ENCODE data around the gene RASA4B.
"Not testable (repeated sequence)": the region's sequence is repeated elsewhere in the genome, so short reads cannot be mapped to it uniquely, and the experiment has no call there.

RASA4B gene

DNA sequence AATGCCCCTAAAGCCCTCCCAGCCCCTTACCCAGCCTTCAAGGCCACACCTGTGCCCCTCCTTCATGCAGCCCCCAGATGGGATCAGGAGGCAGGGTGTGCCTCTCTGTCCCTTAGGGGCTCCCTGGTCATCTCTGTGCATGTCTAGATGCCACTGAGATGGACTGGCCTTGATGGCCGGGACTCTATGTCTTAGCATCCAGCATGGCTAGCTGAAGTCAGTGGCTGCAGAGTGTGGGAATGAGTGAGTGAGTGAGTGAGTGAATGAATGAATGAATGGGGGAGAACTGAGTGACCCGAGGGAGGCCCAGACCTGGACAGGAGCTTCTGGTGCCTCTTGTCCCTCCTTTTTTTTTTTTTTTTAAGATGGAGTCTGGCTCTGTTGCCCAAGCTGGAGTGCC is 14.6 kb upstream of the RASA4B start:
- not testable (repeated sequence) for H3K4me2 ChIP-seq; H3K4me1 ChIP-seq (ENCODE audit: low read depth, poor library complexity, severe bottlenecking); H3K4me3 ChIP-seq (IDR thresholded peaks at IDR 0.05; ENCODE audit: insufficient read depth, low read depth, low read length); H2AFZ ChIP-seq (ENCODE audit: low read depth); H3K36me3 ChIP-seq (ENCODE audit: insufficient read depth); H3K9ac ChIP-seq; H3K79me2 ChIP-seq (ENCODE audit: insufficient read depth, low read depth); H4K20me1 ChIP-seq (ENCODE audit: insufficient read depth); H3K27me3 ChIP-seq (ENCODE audit: insufficient read depth, low read depth); H3K27ac ChIP-seq

DNA sequence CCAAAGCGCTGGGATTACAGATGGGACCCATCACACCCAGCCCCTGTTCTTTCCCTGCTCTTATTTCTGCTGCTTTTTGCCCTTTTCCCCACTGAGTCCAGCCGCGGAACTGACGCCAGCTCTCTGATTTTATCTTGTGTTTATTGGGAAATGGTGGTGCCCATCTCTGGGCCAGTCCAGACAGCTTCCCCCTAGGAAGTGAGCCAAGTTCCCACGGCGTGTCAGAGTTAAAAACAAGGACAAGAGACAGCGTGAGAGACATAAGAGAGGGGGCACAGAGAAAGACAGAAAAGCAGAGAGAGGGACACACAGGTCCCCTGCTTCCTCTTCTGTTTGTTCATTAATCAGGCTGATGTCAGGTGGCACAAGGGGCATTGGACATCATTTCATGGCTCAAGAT is 14.0 kb upstream of the RASA4B start:
- not testable (repeated sequence) for H3K79me2 ChIP-seq (ENCODE audit: insufficient read depth, low read depth); H3K27ac ChIP-seq; H3K36me3 ChIP-seq (ENCODE audit: insufficient read depth); H2AFZ ChIP-seq (ENCODE audit: low read depth); H3K27me3 ChIP-seq (ENCODE audit: insufficient read depth, low read depth); H3K9ac ChIP-seq; H3K4me2 ChIP-seq; H3K4me1 ChIP-seq (ENCODE audit: low read depth, poor library complexity, severe bottlenecking); H4K20me1 ChIP-seq (ENCODE audit: insufficient read depth); H3K4me3 ChIP-seq (IDR thresholded peaks at IDR 0.05; ENCODE audit: insufficient read depth, low read depth, low read length)

- H3K36me3 ChIP-seq (ENCODE audit: insufficient read depth); H3K4me2 ChIP-seq: not testable (repeated sequence)
These were observed 10.5 kb upstream of the RASA4B start for GRCh38 chr7:102527822-102528793.

DNA sequence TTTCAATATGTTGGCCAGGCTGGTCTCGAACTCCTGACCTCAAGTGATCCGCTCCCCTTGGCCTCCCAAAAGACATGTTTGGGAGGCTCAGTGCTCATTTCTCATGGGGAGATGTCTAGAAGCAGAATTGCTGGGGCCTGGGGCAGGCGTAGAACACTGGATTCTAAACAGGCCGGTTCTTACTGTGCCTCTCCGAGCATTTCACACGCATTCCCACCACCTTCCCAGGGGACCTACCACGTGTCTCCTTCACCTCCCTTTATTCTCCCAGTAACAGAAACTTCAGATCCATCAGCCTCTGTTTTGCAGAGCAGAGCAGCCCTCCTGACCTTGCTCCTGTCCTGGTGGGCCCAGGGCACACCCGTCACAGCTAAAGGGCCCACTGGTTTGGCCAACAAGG is 9.6 kb upstream of the RASA4B start:
- not testable (repeated sequence) for H3K79me2 ChIP-seq (ENCODE audit: insufficient read depth, low read depth); H2AFZ ChIP-seq (ENCODE audit: low read depth); H3K9ac ChIP-seq; H4K20me1 ChIP-seq (ENCODE audit: insufficient read depth); H3K27me3 ChIP-seq (ENCODE audit: insufficient read depth, low read depth); H3K4me2 ChIP-seq; H3K4me1 ChIP-seq (ENCODE audit: low read depth, poor library complexity, severe bottlenecking); H3K4me3 ChIP-seq (IDR thresholded peaks at IDR 0.05; ENCODE audit: insufficient read depth, low read depth, low read length); H3K27ac ChIP-seq; H3K36me3 ChIP-seq (ENCODE audit: insufficient read depth)

More at GRCh38 chr7:102527822-102528793, 10.5 kb upstream of the RASA4B start:
- not testable (repeated sequence) for H3K4me1 ChIP-seq (ENCODE audit: low read depth, poor library complexity, severe bottlenecking); H4K20me1 ChIP-seq (ENCODE audit: insufficient read depth); H3K9ac ChIP-seq; H3K27me3 ChIP-seq (ENCODE audit: insufficient read depth, low read depth); H2AFZ ChIP-seq (ENCODE audit: low read depth); H3K79me2 ChIP-seq (ENCODE audit: insufficient read depth, low read depth); H3K27ac ChIP-seq; H3K4me3 ChIP-seq (IDR thresholded peaks at IDR 0.05; ENCODE audit: insufficient read depth, low read depth, low read length)

DNA sequence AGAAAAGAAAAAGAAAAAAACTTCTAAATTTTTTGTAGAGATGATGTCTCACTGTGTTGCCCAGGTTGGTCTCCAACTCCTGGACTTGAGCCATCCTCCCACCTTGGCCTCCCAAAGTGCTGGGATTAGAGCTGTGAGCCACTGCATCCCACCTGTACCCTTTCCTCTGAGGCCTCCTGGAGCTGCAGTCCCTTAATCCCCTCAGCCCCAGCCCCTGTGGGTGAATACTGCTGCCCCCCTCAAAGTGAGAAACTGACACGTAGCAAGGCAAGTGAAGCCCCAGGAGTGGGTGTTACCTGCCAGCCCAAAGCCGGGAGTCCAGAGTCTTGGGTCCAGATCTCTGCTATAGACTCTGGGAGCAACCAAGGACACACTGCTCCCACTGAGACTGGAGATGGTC is 7.2 kb upstream of the RASA4B start:
- H2AFZ ChIP-seq (ENCODE audit: low read depth); H3K9ac ChIP-seq; H3K79me2 ChIP-seq (ENCODE audit: insufficient read depth, low read depth); H3K27ac ChIP-seq; H4K20me1 ChIP-seq (ENCODE audit: insufficient read depth); H3K4me2 ChIP-seq; H3K4me1 ChIP-seq (ENCODE audit: low read depth, poor library complexity, severe bottlenecking); H3K27me3 ChIP-seq (ENCODE audit: insufficient read depth, low read depth); H3K4me3 ChIP-seq (IDR thresholded peaks at IDR 0.05; ENCODE audit: insufficient read depth, low read depth, low read length); H3K36me3 ChIP-seq (ENCODE audit: insufficient read depth): not testable (repeated sequence)

DNA sequence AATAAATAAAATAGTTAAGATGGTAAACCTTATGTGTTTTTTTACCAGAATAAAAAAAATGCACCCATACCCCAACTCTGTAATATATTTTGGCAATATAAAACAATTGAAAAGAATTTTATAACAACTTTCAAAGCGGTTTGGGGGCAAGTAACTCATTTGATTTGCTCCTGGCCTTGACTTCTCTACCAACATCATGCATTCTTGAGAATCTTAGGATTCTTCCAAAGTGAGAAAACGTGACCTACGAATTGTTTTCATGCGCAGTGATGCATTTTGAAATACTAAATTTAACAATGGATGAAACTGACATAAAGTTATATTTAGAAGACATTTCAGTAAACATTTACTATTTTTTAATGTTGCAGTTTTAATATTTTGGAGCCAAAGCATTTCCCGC is 3.2 kb upstream of the RASA4B start:
- not testable (repeated sequence) for H3K4me3 ChIP-seq (IDR thresholded peaks at IDR 0.05; ENCODE audit: insufficient read depth, low read depth, low read length); H2AFZ ChIP-seq (ENCODE audit: low read depth); H3K27ac ChIP-seq; H3K36me3 ChIP-seq (ENCODE audit: insufficient read depth); H3K9ac ChIP-seq; H3K27me3 ChIP-seq (ENCODE audit: insufficient read depth, low read depth); H3K4me1 ChIP-seq (ENCODE audit: low read depth, poor library complexity, severe bottlenecking); H3K4me2 ChIP-seq; H3K79me2 ChIP-seq (ENCODE audit: insufficient read depth, low read depth); H4K20me1 ChIP-seq (ENCODE audit: insufficient read depth)

DNA sequence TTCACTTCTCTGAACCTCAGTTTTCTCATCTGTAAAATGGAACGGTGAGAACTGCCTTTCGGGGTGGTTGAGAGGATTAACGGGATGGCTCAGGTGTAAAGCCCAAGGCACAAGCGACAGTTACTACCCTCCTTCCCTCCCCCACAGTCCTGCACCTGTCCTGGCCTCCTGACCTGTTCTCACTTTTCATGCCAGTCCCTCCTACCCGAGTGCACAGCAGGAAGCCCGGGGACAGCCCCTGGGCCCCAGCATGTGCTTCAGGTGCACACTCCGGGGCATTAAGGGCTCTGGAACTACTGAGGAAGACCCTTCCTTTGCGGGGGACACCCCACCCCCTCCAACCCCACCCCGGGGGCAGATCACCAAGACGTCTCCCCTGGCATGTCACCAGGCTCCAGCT is 626 bp downstream of the RASA4B start:
- H3K36me3 ChIP-seq (ENCODE audit: insufficient read depth); H3K27ac ChIP-seq; H3K79me2 ChIP-seq (ENCODE audit: insufficient read depth, low read depth); H2AFZ ChIP-seq (ENCODE audit: low read depth); H3K4me2 ChIP-seq; H3K4me1 ChIP-seq (ENCODE audit: low read depth, poor library complexity, severe bottlenecking); H3K9ac ChIP-seq; H3K27me3 ChIP-seq (ENCODE audit: insufficient read depth, low read depth); H3K4me3 ChIP-seq (IDR thresholded peaks at IDR 0.05; ENCODE audit: insufficient read depth, low read depth, low read length); H4K20me1 ChIP-seq (ENCODE audit: insufficient read depth): not testable (repeated sequence)

DNA sequence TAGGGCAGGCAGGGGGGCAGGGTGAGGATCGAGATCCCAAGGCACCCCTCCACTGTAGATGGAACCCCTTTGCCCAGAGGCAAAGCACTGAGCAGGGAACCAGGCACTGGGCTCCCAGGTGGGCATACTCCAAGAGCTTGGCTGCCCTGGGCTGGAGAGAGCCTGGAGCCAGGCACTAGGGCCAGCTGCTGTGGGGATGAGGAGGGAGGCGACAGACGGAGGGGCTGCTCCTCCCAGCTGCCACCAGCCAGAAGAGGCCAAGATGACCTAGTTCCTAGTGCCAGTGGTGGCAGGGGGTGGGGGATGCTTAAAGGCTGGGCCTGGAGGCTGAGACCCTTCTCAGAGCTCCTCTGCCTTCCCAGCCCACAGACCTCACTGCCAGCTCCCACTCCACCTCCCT is 1.7 kb downstream of the RASA4B start:
- not testable (repeated sequence) for H3K4me1 ChIP-seq (ENCODE audit: low read depth, poor library complexity, severe bottlenecking); H3K9ac ChIP-seq; H3K27ac ChIP-seq; H3K27me3 ChIP-seq (ENCODE audit: insufficient read depth, low read depth); H3K36me3 ChIP-seq (ENCODE audit: insufficient read depth); H3K4me2 ChIP-seq; H4K20me1 ChIP-seq (ENCODE audit: insufficient read depth); H3K4me3 ChIP-seq (IDR thresholded peaks at IDR 0.05; ENCODE audit: insufficient read depth, low read depth, low read length); H3K79me2 ChIP-seq (ENCODE audit: insufficient read depth, low read depth); H2AFZ ChIP-seq (ENCODE audit: low read depth)

- not testable (repeated sequence) for H3K36me3 ChIP-seq (ENCODE audit: insufficient read depth); H3K4me3 ChIP-seq (IDR thresholded peaks at IDR 0.05; ENCODE audit: insufficient read depth, low read depth, low read length); H2AFZ ChIP-seq (ENCODE audit: low read depth); H3K79me2 ChIP-seq (ENCODE audit: insufficient read depth, low read depth); H3K27ac ChIP-seq; H3K4me1 ChIP-seq (ENCODE audit: low read depth, poor library complexity, severe bottlenecking); H3K9ac ChIP-seq; H4K20me1 ChIP-seq (ENCODE audit: insufficient read depth); H3K27me3 ChIP-seq (ENCODE audit: insufficient read depth, low read depth); H3K4me2 ChIP-seq
These were observed 2.5 kb downstream of the RASA4B start for GRCh38 chr7:102514881-102515721.

- H3K27me3 ChIP-seq (ENCODE audit: insufficient read depth, low read depth); H3K9ac ChIP-seq; H3K4me3 ChIP-seq (IDR thresholded peaks at IDR 0.05; ENCODE audit: insufficient read depth, low read depth, low read length); H3K4me1 ChIP-seq (ENCODE audit: low read depth, poor library complexity, severe bottlenecking); H4K20me1 ChIP-seq (ENCODE audit: insufficient read depth); H2AFZ ChIP-seq (ENCODE audit: low read depth); H3K27ac ChIP-seq; H3K4me2 ChIP-seq; H3K79me2 ChIP-seq (ENCODE audit: insufficient read depth, low read depth); H3K36me3 ChIP-seq (ENCODE audit: insufficient read depth): not testable (repeated sequence)
These were observed 4.8 kb downstream of the RASA4B start for GRCh38 chr7:102512642-102513221.

Data from KMS-11 (cell line).